Panc1 (cell line): ENCODE results near the gene ADGRA1. TPM values are rescaled to one million over a fixed set of nuclear protein-coding genes. Genes with fewer than 3 reads are reported as not detected.

ENCODE experiments used
- ATAC-seq: fragments of 200-7000 bp; cut with Tn5 transposase; 2 replicates; pipeline ENCODE4 v1.9.1; 2020; ENCODE audit warnings: mild to moderate bottlenecking, moderate library complexity
- BruUV-seq: library from RNA; stranded (reverse); fragments of 400-500 nt; replicated peaks from 2 replicates; lab custom pipeline; 2021; lab: Mats Ljungman, UMichigan
- CTCF ChIA-PET: fragments of 300-600 bp; sonication (Branson Sonifier 250); formaldehyde crosslinking; loops from one replicate; lab custom pipeline; 2022; ENCODE audit warnings: antibody characterized with exemption; lab: Charles Lee
- POLR2A ChIA-PET: fragments of 300-600 bp; sonication (Branson Sonifier 250); formaldehyde crosslinking; loops from one replicate; lab custom pipeline; 2022; ENCODE audit warnings: antibody characterized with exemption; lab: Charles Lee
- DNase-seq: peaks from one replicate; pipeline ENCODE4 v3.0.0-alpha.2; 2010; ENCODE audit warnings: low read depth, low spot score
- H3K27ac ChIP-seq: 2 replicates; pipeline ENCODE4 v1.5.1; 2011; ENCODE audit warnings: mild to moderate bottlenecking, low read length, inconsistent platforms
- H3K27me3 ChIP-seq: fragments of 200-500 bp; sonication (Bioruptor generic); 2 replicates; pipeline ENCODE4 v1.6.0; 2014; ENCODE audit warnings: low read length, inconsistent platforms; ENCODE audit not compliant: control insufficient read depth, insufficient read depth
- H3K36me3 ChIP-seq: fragments of 200-500 bp; sonication (Bioruptor generic); 2 replicates; pipeline ENCODE4 v1.5.1; 2014; ENCODE audit warnings: inconsistent platforms, mild to moderate bottlenecking, low read length, moderate library complexity; ENCODE audit not compliant: control insufficient read depth, insufficient read depth
- H3K4me1 ChIP-seq: 2 replicates; pipeline ENCODE4 v1.5.1; 2011; ENCODE audit warnings: inconsistent platforms, mild to moderate bottlenecking, low read length, moderate library complexity; ENCODE audit not compliant: control insufficient read depth, insufficient read depth
- H3K4me3 ChIP-seq, 2 experiments: 2 replicates each; pipeline ENCODE4 v1.5.1; 2011 to 2012; ENCODE audit warnings: low read depth in 2 of 2, low read length in 2 of 2, mild to moderate bottlenecking in 2 of 2, inconsistent platforms in 1 of 2, moderate library complexity in 1 of 2
- H3K9me3 ChIP-seq: fragments of 200-500 bp; sonication (Bioruptor generic); 2 replicates; pipeline ENCODE4 v1.5.1; 2014; ENCODE audit warnings: low read depth, mild to moderate bottlenecking, inconsistent platforms, low read length, moderate library complexity; ENCODE audit not compliant: control insufficient read depth, insufficient read depth
- POLR2AphosphoS5 ChIP-seq: IDR thresholded peaks from 2 replicates; pipeline ENCODE4 v1.6.1; 2012; ENCODE audit warnings: mild to moderate bottlenecking, low read depth, low read length, moderate library complexity
- SIN3A ChIP-seq: IDR thresholded peaks from 2 replicates; pipeline ENCODE4 v1.6.1; 2012; ENCODE audit warnings: low read depth, mild to moderate bottlenecking, low read length, moderate library complexity, borderline replicate concordance; ENCODE audit not compliant: insufficient read depth
- TCF7L2 ChIP-seq: IDR thresholded peaks from 2 replicates; pipeline ENCODE4 v1.6.1; 2011; ENCODE audit warnings: mild to moderate bottlenecking, low read depth, low read length, inconsistent platforms
- in situ Hi-C: cut with HindIII; loops from 2 replicates; pipeline ENCODE4 v1.10.0; 2016; ENCODE audit warnings: low sequenced_read_pairs, low pct_unique_long_range_greater_than_20kb
- intact Hi-C: fragments of 100-400 bp; cut with micrococcal nuclease; formaldehyde crosslinking; loops from one replicate; pipeline ENCODE4 v1.10.0; 2022; ENCODE audit not compliant: unreplicated experiment
- total RNA-seq: library from RNA; stranded (reverse); gene quantifications from one replicate; pipeline ENCODE4 v1.2.1, GENCODE V29; 2021; ENCODE audit not compliant: unreplicated experiment
- TF ChIP-seq, protein P1 (sequence below), 2 experiments: IDR thresholded peaks; 2 replicates each; pipeline ENCODE4 v1.6.1; 2011 to 2012; ENCODE audit warnings: low read depth in 2 of 2, control low read depth in 1 of 2, low read length in 1 of 2, mild to moderate bottlenecking in 1 of 2, moderate library complexity in 1 of 2; ENCODE audit not compliant: insufficient read depth in 1 of 2
- TF ChIP-seq, protein P2 (sequence below): fragments of 450-650 bp; IDR thresholded peaks from 2 replicates; pipeline ENCODE4 v1.5.1; 2017; ENCODE audit warnings: mild to moderate bottlenecking

ADGRA1 gene
- total RNA-seq, 1 experiment from 2014 or later, result 0.05 TPM

DNA sequence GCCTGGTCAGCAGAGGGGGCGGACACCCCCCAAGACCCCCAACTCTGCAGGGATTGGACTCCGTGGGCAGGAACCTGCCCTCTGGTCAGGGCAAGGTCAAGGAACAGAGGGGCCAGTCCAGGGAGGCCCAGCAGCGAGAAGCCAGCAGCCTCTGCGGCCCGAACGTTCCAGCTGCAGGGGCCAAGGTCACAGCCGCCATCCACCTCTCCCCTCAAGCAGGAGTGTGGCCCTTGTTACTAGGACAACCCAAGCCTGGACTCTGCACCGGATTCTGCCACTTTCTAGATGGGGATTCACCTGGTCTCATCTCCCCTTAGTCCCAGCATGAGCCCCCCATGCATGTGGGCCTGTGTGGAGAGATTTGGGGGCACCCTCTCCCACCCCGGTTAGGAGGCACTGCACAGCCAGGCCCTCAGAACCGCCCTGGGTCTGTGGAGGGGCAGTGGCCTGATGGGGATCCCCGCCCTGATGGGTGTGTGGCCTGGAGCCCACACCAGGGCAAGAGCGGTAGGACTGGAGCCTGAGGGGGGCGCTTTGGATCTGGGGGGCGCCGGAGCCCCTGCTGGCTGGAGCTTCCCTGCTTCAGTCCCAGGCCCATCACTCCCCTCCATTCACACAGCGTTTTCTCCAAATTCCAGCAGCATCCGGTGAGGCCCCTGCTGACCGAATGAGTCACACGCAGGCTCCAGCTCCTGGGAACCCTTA lies 18.1 kb downstream of the ADGRA1 start:
- peaks cover 8% of the 10 kb centered on the region; the same call in 1 of the 2 replicates for H3K4me1 ChIP-seq
- in situ Hi-C loops (no loop called here), intact Hi-C loops (no loop called here)
- DNase-seq (no peak), ATAC-seq (no peak)
- CTCF ChIA-PET, result no interaction called here
- H3K36me3 ChIP-seq, result no peaks in the 10 kb centered on the region
- H3K27me3 ChIP-seq, result no peaks in the 10 kb centered on the region
- POLR2A ChIA-PET, result no interaction called here
- H3K27ac ChIP-seq, result no peak overlapping the region
- no peak for TF ChIP-seq POLR2AphosphoS5
- TF ChIP-seq, protein P1, sequence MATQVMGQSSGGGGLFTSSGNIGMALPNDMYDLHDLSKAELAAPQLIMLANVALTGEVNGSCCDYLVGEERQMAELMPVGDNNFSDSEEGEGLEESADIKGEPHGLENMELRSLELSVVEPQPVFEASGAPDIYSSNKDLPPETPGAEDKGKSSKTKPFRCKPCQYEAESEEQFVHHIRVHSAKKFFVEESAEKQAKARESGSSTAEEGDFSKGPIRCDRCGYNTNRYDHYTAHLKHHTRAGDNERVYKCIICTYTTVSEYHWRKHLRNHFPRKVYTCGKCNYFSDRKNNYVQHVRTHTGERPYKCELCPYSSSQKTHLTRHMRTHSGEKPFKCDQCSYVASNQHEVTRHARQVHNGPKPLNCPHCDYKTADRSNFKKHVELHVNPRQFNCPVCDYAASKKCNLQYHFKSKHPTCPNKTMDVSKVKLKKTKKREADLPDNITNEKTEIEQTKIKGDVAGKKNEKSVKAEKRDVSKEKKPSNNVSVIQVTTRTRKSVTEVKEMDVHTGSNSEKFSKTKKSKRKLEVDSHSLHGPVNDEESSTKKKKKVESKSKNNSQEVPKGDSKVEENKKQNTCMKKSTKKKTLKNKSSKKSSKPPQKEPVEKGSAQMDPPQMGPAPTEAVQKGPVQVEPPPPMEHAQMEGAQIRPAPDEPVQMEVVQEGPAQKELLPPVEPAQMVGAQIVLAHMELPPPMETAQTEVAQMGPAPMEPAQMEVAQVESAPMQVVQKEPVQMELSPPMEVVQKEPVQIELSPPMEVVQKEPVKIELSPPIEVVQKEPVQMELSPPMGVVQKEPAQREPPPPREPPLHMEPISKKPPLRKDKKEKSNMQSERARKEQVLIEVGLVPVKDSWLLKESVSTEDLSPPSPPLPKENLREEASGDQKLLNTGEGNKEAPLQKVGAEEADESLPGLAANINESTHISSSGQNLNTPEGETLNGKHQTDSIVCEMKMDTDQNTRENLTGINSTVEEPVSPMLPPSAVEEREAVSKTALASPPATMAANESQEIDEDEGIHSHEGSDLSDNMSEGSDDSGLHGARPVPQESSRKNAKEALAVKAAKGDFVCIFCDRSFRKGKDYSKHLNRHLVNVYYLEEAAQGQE (IDR thresholded peaks at IDR 0.05; ENCODE audit: insufficient read depth in 1 of 2, low read depth in 2 of 2, low read length in 1 of 2), result no peak
- TF ChIP-seq TCF7L2, result no peak
- TF ChIP-seq, protein P2, sequence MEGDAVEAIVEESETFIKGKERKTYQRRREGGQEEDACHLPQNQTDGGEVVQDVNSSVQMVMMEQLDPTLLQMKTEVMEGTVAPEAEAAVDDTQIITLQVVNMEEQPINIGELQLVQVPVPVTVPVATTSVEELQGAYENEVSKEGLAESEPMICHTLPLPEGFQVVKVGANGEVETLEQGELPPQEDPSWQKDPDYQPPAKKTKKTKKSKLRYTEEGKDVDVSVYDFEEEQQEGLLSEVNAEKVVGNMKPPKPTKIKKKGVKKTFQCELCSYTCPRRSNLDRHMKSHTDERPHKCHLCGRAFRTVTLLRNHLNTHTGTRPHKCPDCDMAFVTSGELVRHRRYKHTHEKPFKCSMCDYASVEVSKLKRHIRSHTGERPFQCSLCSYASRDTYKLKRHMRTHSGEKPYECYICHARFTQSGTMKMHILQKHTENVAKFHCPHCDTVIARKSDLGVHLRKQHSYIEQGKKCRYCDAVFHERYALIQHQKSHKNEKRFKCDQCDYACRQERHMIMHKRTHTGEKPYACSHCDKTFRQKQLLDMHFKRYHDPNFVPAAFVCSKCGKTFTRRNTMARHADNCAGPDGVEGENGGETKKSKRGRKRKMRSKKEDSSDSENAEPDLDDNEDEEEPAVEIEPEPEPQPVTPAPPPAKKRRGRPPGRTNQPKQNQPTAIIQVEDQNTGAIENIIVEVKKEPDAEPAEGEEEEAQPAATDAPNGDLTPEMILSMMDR, result no peak
- TF ChIP-seq SIN3A, result no peak
- BruUV-seq, result no TSS peak
- H3K4me3 ChIP-seq, result no peak overlapping the region
- H3K9me3 ChIP-seq, result peaks cover 11% of the 10 kb centered on the region

DNA sequence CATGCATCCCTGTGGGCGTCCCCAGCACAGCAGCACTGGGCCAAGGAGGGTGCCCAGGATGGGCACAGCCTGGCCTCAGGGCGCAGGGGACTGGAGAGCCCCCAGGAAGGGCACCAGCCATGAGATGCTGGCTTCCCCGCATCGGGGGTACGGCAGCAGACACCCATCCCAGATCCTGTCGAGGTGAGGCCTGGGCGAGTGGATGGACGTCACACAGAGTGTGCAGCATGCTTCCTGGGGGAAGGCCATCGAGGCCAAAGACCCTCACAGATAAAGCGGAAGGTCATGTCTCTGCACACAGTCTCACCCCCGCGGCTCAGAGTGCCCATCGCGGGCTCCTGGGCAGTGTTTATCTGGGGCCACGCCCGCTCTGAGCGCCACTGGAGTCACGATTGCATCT lies 18.8 kb downstream of the ADGRA1 start:
- intact Hi-C loops, result no loop called here
- Histone ChIP-seq H3K4me1 (peaks cover 8% of the 10 kb centered on the region; the same call in 1 of the 2 replicates), H3K36me3 (no peaks in the 10 kb centered on the region), H3K4me3 (no peak overlapping the region), H3K9me3 (peaks cover 11% of the 10 kb centered on the region), H3K27me3 (no peaks in the 10 kb centered on the region), H3K27ac (no peak overlapping the region)
- ChIA-PET CTCF (no interaction called here), POLR2A (no interaction called here)
- BruUV-seq, result no TSS peak
- no peak for TF ChIP-seq SIN3A
- TF ChIP-seq POLR2AphosphoS5, result no peak
- TF ChIP-seq, protein P1 (IDR thresholded peaks at IDR 0.05; ENCODE audit: insufficient read depth in 1 of 2, low read depth in 2 of 2, low read length in 1 of 2), result no peak
- TF ChIP-seq TCF7L2, result no peak
- TF ChIP-seq, protein P2, result no peak
- ATAC-seq (no peak), DNase-seq (no peak)
- in situ Hi-C loops, result no loop called here
